HG02678 (cell line): ENCODE data around the gene DAB1.

ENCODE experiments used
- ATAC-seq: cut with Tn5 transposase; IDR thresholded peaks from one replicate; pipeline ENCODE4 v1.9.1; 2021; ENCODE audit warnings: mild to moderate bottlenecking, moderate library complexity; ENCODE audit not compliant: unreplicated experiment

The DAB1 gene

GRCh38 chr1:57418971-57419370, 4.9 kb downstream of the DAB1 start:
- no peak for ATAC-seq

GRCh38 chr1:57411262-57411661, 12.6 kb downstream of the DAB1 start:
- ATAC-seq = no peak

- no peak for ATAC-seq
Observed at GRCh38 chr1:57410508-57410907, 13.4 kb downstream of the DAB1 start.

GRCh38 chr1:57407928-57408327, 15.9 kb downstream of the DAB1 start:
- no peak for ATAC-seq

GRCh38 chr1:57406428-57406970, 17.4 kb downstream of the DAB1 start:
- ATAC-seq = no peak

- ATAC-seq = no peak
Observed at GRCh38 chr1:57404884-57405283, 19.0 kb downstream of the DAB1 start.

GRCh38 chr1:57403201-57403600, 20.7 kb downstream of the DAB1 start:
- no peak for ATAC-seq

- ATAC-seq = no peak
Observed at GRCh38 chr1:57401671-57402070, 22.2 kb downstream of the DAB1 start.

GRCh38 chr1:57400048-57400447, 23.8 kb downstream of the DAB1 start:
- no peak for ATAC-seq

GRCh38 chr1:57393058-57393584, 30.7 kb downstream of the DAB1 start:
- ATAC-seq = no peak

GRCh38 chr1:57385336-57385735, 38.5 kb downstream of the DAB1 start:
- no peak for ATAC-seq

GRCh38 chr1:57384901-57385300, 39.0 kb downstream of the DAB1 start:
- ATAC-seq = no peak

GRCh38 chr1:57384284-57384683, 39.6 kb downstream of the DAB1 start:
- ATAC-seq = no peak

GRCh38 chr1:57381871-57382270, 42.0 kb downstream of the DAB1 start:
- ATAC-seq = no peak

- ATAC-seq = no peak
Observed at GRCh38 chr1:57381426-57381825, 42.4 kb downstream of the DAB1 start.

- ATAC-seq = no peak
Observed at GRCh38 chr1:57380923-57381322, 42.9 kb downstream of the DAB1 start.

GRCh38 chr1:57378534-57378933, 45.3 kb downstream of the DAB1 start:
- ATAC-seq = no peak

- no peak for ATAC-seq
Observed at GRCh38 chr1:57377339-57378139, 46.3 kb downstream of the DAB1 start.

GRCh38 chr1:57376041-57376440, 47.8 kb downstream of the DAB1 start:
- no peak for ATAC-seq

- ATAC-seq = no peak
Observed at GRCh38 chr1:57369889-57370288, 54.0 kb downstream of the DAB1 start.

GRCh38 chr1:57367945-57368344, 55.9 kb downstream of the DAB1 start:
- ATAC-seq = no peak

GRCh38 chr1:57363643-57364042, 60.2 kb downstream of the DAB1 start:
- no peak for ATAC-seq
